Hepatocyte (in vitro differentiated cells): ENCODE results near the gene BIN2. TPM values are rescaled to one million over a fixed set of nuclear protein-coding genes. Genes with fewer than 3 reads are reported as not detected.

Source experiments
- DNase-seq: peaks from one replicate; pipeline ENCODE4 v3.0.0-alpha.2; 2016; ENCODE audit warnings: low spot score
- H2AFZ ChIP-seq: fragments of 200-600 bp; sonication (generic); 2 replicates; pipeline ENCODE4 v1.6.0; 2016; ENCODE audit warnings: antibody characterized with exemption, mild to moderate bottlenecking
- H3K27ac ChIP-seq: fragments of 200-600 bp; sonication (generic); 2 replicates; pipeline ENCODE4 v1.5.1; 2016; ENCODE audit warnings: mild to moderate bottlenecking
- H3K27me3 ChIP-seq: fragments of 200-600 bp; sonication (generic); 2 replicates; pipeline ENCODE4 v1.6.1; 2016
- H3K36me3 ChIP-seq: fragments of 200-600 bp; sonication (generic); replicated peaks from 2 replicates; pipeline ENCODE4 v1.5.1; 2016; ENCODE audit warnings: low read depth; ENCODE audit not compliant: insufficient read depth
- H3K4me1 ChIP-seq: fragments of 200-600 bp; sonication (generic); 2 replicates; pipeline ENCODE4 v1.5.1; 2016; ENCODE audit warnings: mild to moderate bottlenecking, moderate library complexity; ENCODE audit not compliant: insufficient read depth
- H3K4me2 ChIP-seq: fragments of 200-600 bp; sonication (generic); 2 replicates; pipeline ENCODE4 v1.6.0; 2016
- H3K4me3 ChIP-seq: fragments of 200-600 bp; sonication (generic); 2 replicates; pipeline ENCODE4 v1.5.1; 2016; ENCODE audit warnings: mild to moderate bottlenecking
- H3K79me2 ChIP-seq: fragments of 200-600 bp; sonication (generic); 2 replicates; pipeline ENCODE4 v1.6.0; 2017; ENCODE audit warnings: mild to moderate bottlenecking
- H3K9me2 ChIP-seq: fragments of 200-600 bp; sonication (generic); replicated peaks from 2 replicates; pipeline ENCODE4 v1.6.0; 2017; ENCODE audit warnings: mild to moderate bottlenecking; ENCODE audit not compliant: insufficient read depth
- H3K9me3 ChIP-seq: fragments of 200-600 bp; sonication (generic); 2 replicates; pipeline ENCODE4 v1.5.1; 2016; ENCODE audit warnings: low read depth, mild to moderate bottlenecking
- H4K20me1 ChIP-seq: fragments of 200-600 bp; sonication (generic); 2 replicates; pipeline ENCODE4 v1.6.0; 2016; ENCODE audit warnings: mild to moderate bottlenecking; ENCODE audit not compliant: insufficient read depth, poor library complexity, severe bottlenecking
- EZH2 ChIP-seq: fragments of 200-600 bp; sonication (generic); IDR thresholded peaks from 2 replicates; pipeline ENCODE4 v1.6.1; 2016; ENCODE audit warnings: antibody characterized with exemption, mild to moderate bottlenecking, borderline replicate concordance
- EZH2phosphoT487 ChIP-seq: fragments of 200-600 bp; sonication (generic); IDR thresholded peaks from one replicate; pipeline ENCODE4 v1.6.1; 2018; ENCODE audit warnings: antibody characterized with exemption, mild to moderate bottlenecking, low read depth, moderate library complexity; ENCODE audit not compliant: unreplicated experiment, severe bottlenecking
- WGBS: methylation state at CpG from one replicate; pipeline ENCODE4 v1.1.6; 2016; ENCODE audit warnings: low lambda C conversion rate; ENCODE audit errors: missing lambda C conversion rate; 5-methylcytosine and 5-hydroxymethylcytosine counted together
- polyA plus RNA-seq: library from polyadenylated mRNA; unstranded; fragments of >200 nt; fragmentation: Nextera tagmentation; extraction: Ambion mirVana; gene quantifications from 2 replicates; pipeline ENCODE4 v1.2.1, GENCODE V29; 2016
- total RNA-seq: library from RNA; depleted of rRNA; stranded (reverse); fragments of >200 nt; gene quantifications from 2 replicates; pipeline ENCODE4 v1.2.3, GENCODE V29; 2014
- TF ChIP-seq, protein P1 (sequence below): fragments of 200-600 bp; sonication (generic); IDR thresholded peaks from 2 replicates; pipeline ENCODE4 v1.5.1; 2016; ENCODE audit warnings: antibody characterized with exemption, mild to moderate bottlenecking; ENCODE audit not compliant: poor library complexity

Gene BIN2
- total and polyA plus RNA-seq, 2 experiments from 2014 or later = 0.07 TPM; not detected in 1

DNA sequence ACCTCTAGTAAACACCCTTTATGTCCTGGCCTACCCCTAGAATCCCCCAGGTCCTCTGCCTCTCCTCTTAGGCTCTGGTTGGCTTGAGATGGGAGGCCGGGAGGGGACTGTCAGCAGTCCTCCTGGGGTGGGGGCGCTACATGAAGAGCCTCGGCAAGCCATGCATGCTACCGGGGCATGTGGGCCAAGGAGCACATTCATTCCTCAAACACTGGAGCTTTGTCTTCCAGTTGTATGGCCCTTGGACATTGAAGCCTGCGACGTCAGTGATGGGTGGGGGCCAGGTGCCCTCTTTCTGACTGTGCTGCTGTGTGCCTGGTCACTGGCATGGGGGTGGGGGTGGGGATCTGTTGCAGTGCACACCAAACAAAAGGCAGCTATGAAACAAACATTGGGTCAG lies 38.3 kb upstream of the BIN2 start:
- 97% methylated on average over 6 of the region's 6 CpGs for WGBS
- no peak overlapping the region for H3K27ac ChIP-seq
- TF ChIP-seq, protein P1, sequence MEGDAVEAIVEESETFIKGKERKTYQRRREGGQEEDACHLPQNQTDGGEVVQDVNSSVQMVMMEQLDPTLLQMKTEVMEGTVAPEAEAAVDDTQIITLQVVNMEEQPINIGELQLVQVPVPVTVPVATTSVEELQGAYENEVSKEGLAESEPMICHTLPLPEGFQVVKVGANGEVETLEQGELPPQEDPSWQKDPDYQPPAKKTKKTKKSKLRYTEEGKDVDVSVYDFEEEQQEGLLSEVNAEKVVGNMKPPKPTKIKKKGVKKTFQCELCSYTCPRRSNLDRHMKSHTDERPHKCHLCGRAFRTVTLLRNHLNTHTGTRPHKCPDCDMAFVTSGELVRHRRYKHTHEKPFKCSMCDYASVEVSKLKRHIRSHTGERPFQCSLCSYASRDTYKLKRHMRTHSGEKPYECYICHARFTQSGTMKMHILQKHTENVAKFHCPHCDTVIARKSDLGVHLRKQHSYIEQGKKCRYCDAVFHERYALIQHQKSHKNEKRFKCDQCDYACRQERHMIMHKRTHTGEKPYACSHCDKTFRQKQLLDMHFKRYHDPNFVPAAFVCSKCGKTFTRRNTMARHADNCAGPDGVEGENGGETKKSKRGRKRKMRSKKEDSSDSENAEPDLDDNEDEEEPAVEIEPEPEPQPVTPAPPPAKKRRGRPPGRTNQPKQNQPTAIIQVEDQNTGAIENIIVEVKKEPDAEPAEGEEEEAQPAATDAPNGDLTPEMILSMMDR = no peak
- TF ChIP-seq EZH2phosphoT487 (no peak), EZH2 (no peak)
- H3K27me3 ChIP-seq = no peaks in the 10 kb centered on the region
- H3K36me3 ChIP-seq = no peaks in the 10 kb centered on the region
- no peaks in the 10 kb centered on the region for H3K9me2 ChIP-seq
- no peaks in the 10 kb centered on the region for H3K4me1 ChIP-seq
- H3K4me3 ChIP-seq = no peak overlapping the region
- no peaks in the 10 kb centered on the region for H3K9me3 ChIP-seq
- H3K79me2 ChIP-seq = no peaks in the 10 kb centered on the region
- H2AFZ ChIP-seq = no peak overlapping the region
- H3K4me2 ChIP-seq = no peak overlapping the region
- no peak for DNase-seq
- H4K20me1 ChIP-seq = no peaks in the 10 kb centered on the region

DNA sequence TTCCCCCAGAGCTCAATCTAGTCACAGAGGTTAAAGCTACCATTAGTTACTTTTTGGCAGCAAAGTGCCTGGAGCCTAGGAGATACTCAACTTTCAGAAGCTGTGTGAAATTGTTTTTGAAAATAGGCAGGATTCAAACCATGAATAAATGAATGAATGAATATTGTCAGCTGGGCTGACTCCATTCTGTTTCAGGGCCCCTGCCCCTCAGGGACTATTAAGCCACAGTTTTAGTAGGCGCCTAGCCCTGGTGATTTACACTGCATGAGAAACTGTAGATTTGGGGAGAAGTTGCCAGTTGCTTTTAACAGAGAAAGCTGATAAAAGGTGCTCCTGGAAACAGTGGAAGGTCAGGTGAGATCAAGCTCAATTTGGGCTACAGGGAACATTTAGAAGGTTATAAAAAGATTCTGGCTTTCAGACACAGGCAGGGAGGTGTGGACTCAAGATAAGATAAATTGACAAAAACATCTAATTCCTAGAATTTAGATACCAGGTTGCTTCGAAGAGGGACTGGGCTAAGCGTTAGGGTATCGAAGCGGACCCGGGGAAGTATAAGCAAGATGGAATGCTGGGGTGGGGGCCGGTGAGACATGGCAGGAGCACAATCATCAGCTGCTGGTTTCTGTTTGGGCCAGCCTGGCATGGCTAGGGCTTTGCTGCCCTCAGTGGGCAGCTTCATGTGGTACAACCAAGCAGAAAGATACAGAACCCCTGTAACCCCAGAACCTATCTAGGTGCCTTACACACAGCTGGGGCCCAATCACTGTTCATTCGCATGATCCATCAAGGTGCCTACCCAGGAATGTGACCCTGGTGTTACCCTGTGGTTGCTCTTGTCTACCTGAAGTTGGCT lies 37.4 kb upstream of the BIN2 start:
- DNase-seq = no peak
- H3K27ac ChIP-seq = no peak overlapping the region
- no peak overlapping the region for H3K4me2 ChIP-seq
- WGBS = 78% methylated on average over 8 of the region's 8 CpGs
- no peaks in the 10 kb centered on the region for H3K79me2 ChIP-seq
- H4K20me1 ChIP-seq = no peaks in the 10 kb centered on the region
- no peaks in the 10 kb centered on the region for H3K9me3 ChIP-seq
- H3K27me3 ChIP-seq = no peaks in the 10 kb centered on the region
- no peak overlapping the region for H2AFZ ChIP-seq
- no peaks in the 10 kb centered on the region for H3K36me3 ChIP-seq
- no peak overlapping the region for H3K4me3 ChIP-seq
- no peaks in the 10 kb centered on the region for H3K9me2 ChIP-seq
- no peaks in the 10 kb centered on the region for H3K4me1 ChIP-seq
- TF ChIP-seq EZH2phosphoT487 (no peak), EZH2 (no peak)
- TF ChIP-seq, protein P1 = no peak

DNA sequence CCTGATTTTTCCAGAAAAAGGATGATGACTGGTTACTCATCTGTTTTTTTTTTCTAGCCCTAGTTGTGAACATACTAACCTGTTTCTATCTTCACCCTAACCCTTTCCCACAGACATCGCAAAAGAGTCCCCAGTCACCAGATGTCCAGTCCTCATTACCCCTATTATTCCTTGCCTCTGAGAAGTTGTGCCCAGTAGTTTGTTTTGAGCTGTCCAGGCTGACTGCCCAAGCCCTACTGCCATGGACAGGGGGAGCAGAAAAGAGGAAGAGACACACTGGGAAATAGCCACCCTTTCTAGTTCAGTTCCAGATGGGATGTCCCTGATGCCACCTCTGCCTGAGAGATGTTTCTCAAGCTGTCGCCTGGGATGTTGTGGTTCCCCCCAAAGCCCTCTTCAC lies 36.3 kb upstream of the BIN2 start:
- no peak for TF ChIP-seq EZH2phosphoT487
- TF ChIP-seq EZH2 = no peak
- TF ChIP-seq, protein P1 = no peak
- H3K79me2 ChIP-seq = no peaks in the 10 kb centered on the region
- no peaks in the 10 kb centered on the region for H3K36me3 ChIP-seq
- H3K4me2 ChIP-seq = no peak overlapping the region
- 97% methylated on average over 2 of the region's 2 CpGs for WGBS
- no peak for DNase-seq
- no peaks in the 10 kb centered on the region for H3K9me3 ChIP-seq
- H3K27me3 ChIP-seq = no peaks in the 10 kb centered on the region
- H3K27ac ChIP-seq = no peak overlapping the region
- no peaks in the 10 kb centered on the region for H3K4me1 ChIP-seq
- H3K9me2 ChIP-seq = no peaks in the 10 kb centered on the region
- no peaks in the 10 kb centered on the region for H4K20me1 ChIP-seq
- H2AFZ ChIP-seq = no peak overlapping the region
- H3K4me3 ChIP-seq = no peak overlapping the region
